ENCODE measurements around the gene C3orf33. TPM values are rescaled to one million over a fixed set of nuclear protein-coding genes. Genes with fewer than 3 reads are reported as not detected.

C3orf33 gene
- total and polyA plus RNA-seq, 10 donors: 1.5 to 6.0 (median 2.1) TPM

DNA sequence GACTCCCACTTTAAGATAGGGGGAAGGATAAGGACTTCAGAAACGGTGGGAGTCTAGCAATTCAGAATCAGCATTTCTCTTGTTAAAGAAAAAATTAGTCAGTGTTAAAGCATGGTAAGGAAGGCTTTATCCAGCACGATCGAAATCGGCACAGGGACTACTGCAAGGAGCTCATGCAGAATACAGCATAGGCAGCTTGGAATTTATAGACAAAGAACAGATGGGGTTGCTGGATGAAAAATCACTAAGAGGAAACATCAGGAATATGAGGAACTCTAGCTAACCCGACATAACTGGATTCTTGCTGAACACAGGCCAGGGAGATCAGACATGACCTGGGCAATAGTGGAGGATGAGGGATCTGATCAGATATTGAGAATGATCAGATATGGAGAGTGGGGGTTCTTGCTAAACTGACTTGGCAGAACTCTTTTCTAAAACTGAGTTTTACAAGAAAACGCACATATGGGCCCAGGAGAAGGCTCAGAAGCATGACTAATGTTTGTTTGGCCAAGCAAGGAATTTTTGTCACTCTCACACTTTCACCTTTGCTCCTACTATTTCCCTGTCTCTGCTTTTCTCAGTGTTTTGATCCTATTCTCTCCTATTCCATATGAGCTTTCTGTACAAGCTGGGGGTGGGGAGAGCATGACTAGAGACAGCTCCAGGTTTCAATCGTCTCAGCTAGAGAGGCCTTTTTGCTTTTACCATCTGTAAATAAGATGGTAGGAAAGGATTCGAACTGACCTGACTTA lies 57.3 kb downstream of the C3orf33 start:
- 65 to 81% (median 78%) methylated on average over 8 of the region's 8 CpGs for WGBS, 5 donors
- intact Hi-C loops (cut with DNase I; ENCODE audit: low total_unique reads): no loop called here

DNA sequence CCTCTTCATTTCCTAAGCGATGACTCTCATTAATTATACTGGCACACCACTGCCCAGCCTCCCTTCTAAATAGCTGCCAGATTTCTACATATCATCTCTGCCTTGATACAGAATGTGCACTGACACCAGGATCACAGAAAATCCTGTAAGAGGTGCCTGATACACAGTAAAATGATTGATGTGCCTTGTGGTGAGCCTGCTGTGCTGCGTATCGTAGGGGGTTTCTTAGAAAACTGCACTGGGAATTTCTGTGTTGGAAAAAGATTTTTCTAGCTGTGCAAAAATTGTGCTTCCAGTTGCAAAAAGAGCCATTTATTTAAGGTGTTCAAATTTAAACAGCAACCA lies 58.2 kb downstream of the C3orf33 start:
- intact Hi-C loops (cut with DNase I; ENCODE audit: low total_unique reads): no loop called here
- peaks cover 0 to 43% (median 19%) of the 10 kb centered on the region in 7 donors for H3K27me3 ChIP-seq (replicated peaks in 1 of 7)

More for the DNA sequence above, 57.3 kb downstream of the C3orf33 start:
- Histone ChIP-seq H3K27ac (no peak overlapping the region), H3K27me3 (replicated peaks in 1 of 7) (peaks cover 0 to 34% (median 13%) of the 10 kb centered on the region in 7 donors), H3K36me3 (no peaks in the 10 kb centered on the region), H3K4me1 (peaks cover 6 to 23% (median 21%) of the 10 kb centered on the region in 6 donors), H3K4me3 (no peak overlapping the region), H3K9me3 (no peaks in the 10 kb centered on the region)
- TF ChIP-seq POLR2A (IDR thresholded peaks at IDR 0.05) (no peak), POLR2AphosphoS5 (IDR thresholded peaks at IDR 0.05) (no peak)
- TF ChIP-seq, protein P1, sequence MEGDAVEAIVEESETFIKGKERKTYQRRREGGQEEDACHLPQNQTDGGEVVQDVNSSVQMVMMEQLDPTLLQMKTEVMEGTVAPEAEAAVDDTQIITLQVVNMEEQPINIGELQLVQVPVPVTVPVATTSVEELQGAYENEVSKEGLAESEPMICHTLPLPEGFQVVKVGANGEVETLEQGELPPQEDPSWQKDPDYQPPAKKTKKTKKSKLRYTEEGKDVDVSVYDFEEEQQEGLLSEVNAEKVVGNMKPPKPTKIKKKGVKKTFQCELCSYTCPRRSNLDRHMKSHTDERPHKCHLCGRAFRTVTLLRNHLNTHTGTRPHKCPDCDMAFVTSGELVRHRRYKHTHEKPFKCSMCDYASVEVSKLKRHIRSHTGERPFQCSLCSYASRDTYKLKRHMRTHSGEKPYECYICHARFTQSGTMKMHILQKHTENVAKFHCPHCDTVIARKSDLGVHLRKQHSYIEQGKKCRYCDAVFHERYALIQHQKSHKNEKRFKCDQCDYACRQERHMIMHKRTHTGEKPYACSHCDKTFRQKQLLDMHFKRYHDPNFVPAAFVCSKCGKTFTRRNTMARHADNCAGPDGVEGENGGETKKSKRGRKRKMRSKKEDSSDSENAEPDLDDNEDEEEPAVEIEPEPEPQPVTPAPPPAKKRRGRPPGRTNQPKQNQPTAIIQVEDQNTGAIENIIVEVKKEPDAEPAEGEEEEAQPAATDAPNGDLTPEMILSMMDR (IDR thresholded peaks at IDR 0.05 in 8 of 11, conservative IDR thresholded peaks at IDR 0.05 in 3 of 11): no peak
- no peak for DNase-seq

DNA sequence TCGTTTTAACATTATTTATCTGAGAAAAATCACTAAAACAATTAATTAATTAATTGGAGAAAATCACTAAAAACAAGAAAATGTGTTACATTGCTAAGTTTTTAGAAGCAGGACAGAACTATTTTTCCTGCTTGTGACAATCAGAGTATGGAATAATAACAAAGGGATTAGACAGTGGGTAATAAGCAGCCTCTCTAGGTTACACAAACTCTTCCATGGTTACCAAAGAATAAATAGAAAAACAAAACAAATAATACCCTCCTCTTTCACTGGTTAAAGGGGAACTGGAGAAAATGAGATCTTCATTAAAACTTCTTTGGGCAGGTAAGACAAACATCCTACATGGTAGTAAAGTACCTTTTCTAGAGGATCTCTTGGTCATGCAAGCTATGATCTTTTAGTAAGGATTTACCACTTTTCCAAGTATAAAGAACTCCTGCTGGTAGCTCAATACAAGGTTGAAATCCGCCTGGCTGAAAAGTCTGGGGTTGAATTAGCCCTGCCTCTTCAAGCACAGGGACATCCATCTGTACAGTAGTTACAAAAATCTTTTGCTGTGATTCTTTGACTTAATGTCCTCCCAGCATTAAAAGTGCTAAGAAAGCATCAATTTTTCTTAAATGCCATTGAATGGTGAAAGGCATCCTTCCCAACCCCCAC lies 58.7 kb downstream of the C3orf33 start:
- no peak overlapping the region for H3K27ac ChIP-seq
- H3K36me3 ChIP-seq: no peaks in the 10 kb centered on the region
- H3K4me3 ChIP-seq: no peak overlapping the region
- no peak for TF ChIP-seq POLR2A (IDR thresholded peaks at IDR 0.05)
- TF ChIP-seq POLR2AphosphoS5 (IDR thresholded peaks at IDR 0.05): no peak
- TF ChIP-seq, protein P1 (IDR thresholded peaks at IDR 0.05 in 8 of 11, conservative IDR thresholded peaks at IDR 0.05 in 3 of 11): no peak
- 57 to 80% (median 68%) methylated on average over 2 of the region's 2 CpGs for WGBS, 5 donors
- intact Hi-C loops (cut with DNase I; ENCODE audit: low total_unique reads): no loop called here
- H3K9me3 ChIP-seq: no peaks in the 10 kb centered on the region
- H3K4me1 ChIP-seq: peaks cover 6 to 31% (median 27%) of the 10 kb centered on the region in 6 donors
- no peak for DNase-seq
- H3K27me3 ChIP-seq (replicated peaks in 1 of 7): peaks cover 0 to 48% (median 20%) of the 10 kb centered on the region in 7 donors

More for the DNA sequence above, 58.2 kb downstream of the C3orf33 start:
- no peak overlapping the region for H3K4me3 ChIP-seq
- H3K4me1 ChIP-seq: peaks cover 6 to 31% (median 27%) of the 10 kb centered on the region in 6 donors
- H3K9me3 ChIP-seq: no peaks in the 10 kb centered on the region
- no peaks in the 10 kb centered on the region for H3K36me3 ChIP-seq
- 72 to 87% (median 81%) methylated on average over 3 of the region's 3 CpGs for WGBS, 5 donors
- no peak for DNase-seq
- TF ChIP-seq POLR2AphosphoS5 (IDR thresholded peaks at IDR 0.05) (no peak), POLR2A (IDR thresholded peaks at IDR 0.05) (no peak)
- TF ChIP-seq, protein P1 (IDR thresholded peaks at IDR 0.05 in 8 of 11, conservative IDR thresholded peaks at IDR 0.05 in 3 of 11): no peak
- H3K27ac ChIP-seq: no peak overlapping the region

DNA sequence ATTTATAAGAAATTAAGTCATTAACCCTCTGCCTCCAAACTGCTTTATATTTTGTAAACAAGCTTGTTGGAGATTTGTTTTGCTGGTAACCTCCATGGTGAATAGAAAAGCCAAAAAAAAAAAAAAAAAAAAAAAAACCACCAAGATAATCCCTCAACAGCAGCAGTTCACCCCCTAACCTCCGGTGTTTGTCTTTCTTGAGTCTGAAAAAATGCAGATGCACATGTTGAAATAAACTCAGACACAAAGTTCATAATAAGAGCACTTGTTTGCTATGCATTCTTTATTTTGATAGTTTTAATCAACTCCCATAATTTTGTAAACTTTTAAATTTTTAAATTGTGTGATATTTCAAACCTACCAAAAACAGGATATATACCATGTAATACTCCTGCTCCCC lies 59.4 kb downstream of the C3orf33 start:
- Histone ChIP-seq H3K4me3 (no peak overlapping the region), H3K9me3 (no peaks in the 10 kb centered on the region), H3K36me3 (no peaks in the 10 kb centered on the region), H3K27me3 (replicated peaks in 1 of 7) (peaks cover 0 to 55% (median 20%) of the 10 kb centered on the region in 7 donors), H3K4me1 (peaks cover 6 to 31% (median 27%) of the 10 kb centered on the region in 6 donors), H3K27ac (no peak overlapping the region)
- TF ChIP-seq, protein P1 (IDR thresholded peaks at IDR 0.05 in 8 of 11, conservative IDR thresholded peaks at IDR 0.05 in 3 of 11): no peak
- no peak for TF ChIP-seq POLR2A (IDR thresholded peaks at IDR 0.05)
- no peak for TF ChIP-seq POLR2AphosphoS5 (IDR thresholded peaks at IDR 0.05)
- intact Hi-C loops (cut with DNase I; ENCODE audit: low total_unique reads): no loop called here
- no peak for DNase-seq
- WGBS, 5 donors: 72 to 95% (median 86%) methylated on average over 1 of the region's 1 CpG

All from spleen (tissue), 11 donors.